Gastrocnemius medialis (tissue), 4 donors: ENCODE data around the gene BMPR2. TPM values are rescaled to one million over a fixed set of nuclear protein-coding genes. Genes with fewer than 3 reads are reported as not detected.

ENCODE experiments used
- ATAC-seq, 2 donors: fragments of 150-250 bp; one replicate each; pipeline ENCODE4 v1.9.1; 2016
- DNase-seq, 2 donors: peaks; one replicate each; pipeline ENCODE4 v3.0.0-alpha.2; 2019
- H3K27ac ChIP-seq, 4 donors: fragments of 200-600 bp; sonication (generic); 1 replicate in 1 of 4; 2 replicates in 3 of 4; pipeline ENCODE4 v1.5.1; 2016 to 2018; ENCODE audit warnings: mild to moderate bottlenecking in 2 of 4, moderate library complexity in 1 of 4
- H3K27me3 ChIP-seq, 3 donors: fragments of 200-600 bp; sonication (generic) in 2 of 3; 1 replicate in 1 of 3; 2 replicates in 2 of 3; pipeline versions ENCODE4 v1.5.1 to v1.6.0; 2016 to 2019; ENCODE audit warnings: mild to moderate bottlenecking in 1 of 3, moderate library complexity in 1 of 3
- H3K36me3 ChIP-seq, 2 donors: fragments of 200-600 bp; sonication (generic) in 1 of 2; one replicate each; pipeline ENCODE4 v1.5.1; 2017 to 2018
- H3K4me1 ChIP-seq, 2 donors: fragments of 200-600 bp; sonication (generic) in 1 of 2; one replicate each; pipeline ENCODE4 v1.5.1; 2016 to 2017; ENCODE audit warnings: mild to moderate bottlenecking in 2 of 2
- H3K4me3 ChIP-seq, 4 donors: fragments of 200-600 bp; sonication (generic) in 3 of 4; 1 replicate in 1 of 4; 2 replicates in 3 of 4; pipeline ENCODE4 v1.5.1; 2016 to 2019; ENCODE audit warnings: mild to moderate bottlenecking in 2 of 4
- H3K9me3 ChIP-seq, 3 donors: fragments of 200-600 bp; sonication (generic) in 2 of 3; 1 replicate in 1 of 3; 2 replicates in 2 of 3; pipeline ENCODE4 v1.5.1; 2016 to 2019
- POLR2A ChIP-seq, 2 donors: fragments of 450-650 bp; IDR thresholded peaks; one replicate each; pipeline ENCODE4 v1.6.1; 2017; ENCODE audit warnings: antibody characterized with exemption in 2 of 2, mild to moderate bottlenecking in 2 of 2, moderate library complexity in 2 of 2
- in situ Hi-C, 4 donors: fragments of 200-750 bp; cut with MboI; loops; one replicate each; pipeline versions ENCODE4 v1.15.0 to v1.8.0; 2017; ENCODE audit warnings: low sequenced_read_pairs in 4 of 4
- intact Hi-C: fragments of 100-400 bp; cut with DNase I; formaldehyde crosslinking; loops from one replicate; pipeline ENCODE4 v1.15.1; 2023; ENCODE audit warnings: low total_unique reads
- total RNA-seq, 4 donors: library from RNA; depleted of rRNA; stranded (reverse); fragments of >200 nt; gene quantifications; one replicate each; pipeline versions ENCODE4 v1.1.0 to v1.2.3, GENCODE V29; 2016
- TF ChIP-seq, protein P1 (sequence below), 5 experiments: fragments of 450-650 bp in 3 of 5; fragments of 200-600 bp in 2 of 5; sonication (generic) in 2 of 5; IDR thresholded peaks in 4 of 5; conservative IDR thresholded peaks in 1 of 5; 1 replicate in 4 of 5; 2 replicates in 1 of 5; pipeline ENCODE4 v1.5.1; 2016 to 2019; ENCODE audit warnings: antibody characterized with exemption in 5 of 5, mild to moderate bottlenecking in 3 of 5, moderate library complexity in 3 of 5

BMPR2 gene
- total RNA-seq, 4 donors from 2014 or later, result 25.0 to 35.0 (median 27.2) TPM

- intact Hi-C loops (no loop called here), in situ Hi-C loops (no loop called here)
- DNase-seq (no peak), ATAC-seq (no peak)
- Histone ChIP-seq H3K9me3 (no peaks in the 10 kb centered on the region), H3K27ac (no peak overlapping the region), H3K4me1 (no peaks in the 10 kb centered on the region), H3K27me3 (no peaks in the 10 kb centered on the region), H3K36me3 (no peaks in the 10 kb centered on the region), H3K4me3 (no peak overlapping the region)
- no peak for TF ChIP-seq POLR2A (IDR thresholded peaks at IDR 0.05)
- TF ChIP-seq, protein P1, sequence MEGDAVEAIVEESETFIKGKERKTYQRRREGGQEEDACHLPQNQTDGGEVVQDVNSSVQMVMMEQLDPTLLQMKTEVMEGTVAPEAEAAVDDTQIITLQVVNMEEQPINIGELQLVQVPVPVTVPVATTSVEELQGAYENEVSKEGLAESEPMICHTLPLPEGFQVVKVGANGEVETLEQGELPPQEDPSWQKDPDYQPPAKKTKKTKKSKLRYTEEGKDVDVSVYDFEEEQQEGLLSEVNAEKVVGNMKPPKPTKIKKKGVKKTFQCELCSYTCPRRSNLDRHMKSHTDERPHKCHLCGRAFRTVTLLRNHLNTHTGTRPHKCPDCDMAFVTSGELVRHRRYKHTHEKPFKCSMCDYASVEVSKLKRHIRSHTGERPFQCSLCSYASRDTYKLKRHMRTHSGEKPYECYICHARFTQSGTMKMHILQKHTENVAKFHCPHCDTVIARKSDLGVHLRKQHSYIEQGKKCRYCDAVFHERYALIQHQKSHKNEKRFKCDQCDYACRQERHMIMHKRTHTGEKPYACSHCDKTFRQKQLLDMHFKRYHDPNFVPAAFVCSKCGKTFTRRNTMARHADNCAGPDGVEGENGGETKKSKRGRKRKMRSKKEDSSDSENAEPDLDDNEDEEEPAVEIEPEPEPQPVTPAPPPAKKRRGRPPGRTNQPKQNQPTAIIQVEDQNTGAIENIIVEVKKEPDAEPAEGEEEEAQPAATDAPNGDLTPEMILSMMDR (IDR thresholded peaks at IDR 0.05 in 4 of 5, conservative IDR thresholded peaks at IDR 0.05 in 1 of 5), result no peak
Observed at GRCh38 chr2:202613479-202613878, 237.4 kb downstream of the BMPR2 start.

Other genes with a start within 250 kb of the BMPR2 start
- gene SUMO1, start 137.7 kb upstream of the BMPR2 start, total RNA-seq, result 10 to 100 TPM; 44.0 to 62.4 (median 52.7) TPM
- 10 to 100 TPM; 22.5 to 69.9 (median 31.7) TPM for gene NOP58, start 110.6 kb upstream of the BMPR2 start, total RNA-seq